H1 (cell line): ENCODE measurements around the gene CIB4. TPM values are rescaled to one million over a fixed set of nuclear protein-coding genes. Genes with fewer than 3 reads are reported as not detected.

Source experiments
- CTCF ChIA-PET: fragments of 300-600 bp; sonication (Branson Sonifier 250); formaldehyde crosslinking; loops from one replicate; lab custom pipeline; 2021; ENCODE audit not compliant: partially characterized antibody; lab: Charles Lee
- POLR2A ChIA-PET: fragments of 300-600 bp; sonication (Branson Sonifier 250); formaldehyde crosslinking; loops from one replicate; lab custom pipeline; 2021; ENCODE audit warnings: inconsistent platforms; ENCODE audit not compliant: partially characterized antibody; lab: Charles Lee
- DNase-seq, 2 experiments: peaks; one replicate each; pipeline versions ENCODE4 v3.0.0 to v3.0.0-alpha.2; 2010 to 2022; ENCODE audit warnings: low spot score in 2 of 2, low read depth in 1 of 2, mixed read lengths in 1 of 2
- FAIRE-seq: peaks from 2 replicates; lab custom pipeline; 2011; peaks lifted over from hg19 to GRCh38; lab: Jason Lieb, UNC
- H2AFZ ChIP-seq: 2 replicates; pipeline ENCODE4 v1.8.1; 2012; ENCODE audit warnings: low read length, inconsistent platforms
- H2AK5ac ChIP-seq: 2 replicates; pipeline ENCODE4 v1.6.1; 2013; ENCODE audit warnings: low read depth, low read length
- H2BK120ac ChIP-seq: replicated peaks from 2 replicates; pipeline ENCODE3; 2013; ENCODE audit warnings: low read depth, low read length, inconsistent platforms
- H2BK12ac ChIP-seq: 2 replicates; pipeline ENCODE4 v1.6.1; 2013; ENCODE audit warnings: low read depth, low read length
- H2BK15ac ChIP-seq: 2 replicates; pipeline ENCODE4 v1.6.1; 2013; ENCODE audit warnings: low read length
- H2BK20ac ChIP-seq: 2 replicates; pipeline ENCODE4 v1.6.1; 2013; ENCODE audit warnings: low read length
- H2BK5ac ChIP-seq: 2 replicates; pipeline ENCODE4 v1.6.1; 2013; ENCODE audit warnings: low read depth, low read length
- H3K14ac ChIP-seq: 2 replicates; pipeline ENCODE4 v1.6.1; 2013; ENCODE audit warnings: inconsistent platforms; ENCODE audit not compliant: insufficient read length
- H3K18ac ChIP-seq: 2 replicates; pipeline ENCODE4 v1.6.1; 2013; ENCODE audit warnings: low read length; ENCODE audit errors: extremely low read depth
- H3K23ac ChIP-seq: 2 replicates; pipeline ENCODE4 v1.6.1; 2013; ENCODE audit warnings: inconsistent platforms; ENCODE audit not compliant: insufficient read length
- H3K23me2 ChIP-seq: 2 replicates; pipeline ENCODE4 v1.6.1; 2013; ENCODE audit warnings: low read depth, low read length
- H3K27ac ChIP-seq: 2 replicates; pipeline ENCODE4 v1.6.1; 2011; ENCODE audit warnings: low read depth, low read length, inconsistent platforms
- H3K27me3 ChIP-seq, 4 experiments: replicated peaks in 1 of 4; 1 replicate in 1 of 4; 2 replicates in 3 of 4; pipeline versions ENCODE4 v1.6.1 to v1.8.1; 2011 to 2013; ENCODE audit warnings: low read length in 3 of 4, mild to moderate bottlenecking in 3 of 4, inconsistent platforms in 2 of 4, mixed read lengths in 2 of 4, moderate library complexity in 1 of 4; ENCODE audit not compliant: control insufficient read depth in 3 of 4, insufficient read depth in 3 of 4; ENCODE audit errors: extremely low read depth in 1 of 4
- H3K36me3 ChIP-seq, 4 experiments: 2 replicates each; pipeline versions ENCODE4 v1.6.1 to v1.8.1; 2011 to 2013; ENCODE audit warnings: mild to moderate bottlenecking in 4 of 4, low read length in 3 of 4, moderate library complexity in 2 of 4, control low read depth in 1 of 4, inconsistent platforms in 1 of 4; ENCODE audit not compliant: insufficient read depth in 4 of 4, control insufficient read depth in 2 of 4
- H3K4ac ChIP-seq: replicated peaks from 2 replicates; pipeline ENCODE3; 2013; ENCODE audit warnings: low read length, low read depth, mixed read lengths, inconsistent platforms; ENCODE audit not compliant: insufficient read length
- H3K4me1 ChIP-seq, 4 experiments: replicated peaks in 1 of 4; 1 replicate in 1 of 4; 2 replicates in 3 of 4; pipeline versions ENCODE4 v1.6.1 to v1.8.1; 2011 to 2013; ENCODE audit warnings: low read length in 3 of 4, inconsistent platforms in 2 of 4, mixed read lengths in 1 of 4; ENCODE audit not compliant: insufficient read depth in 4 of 4, control insufficient read depth in 3 of 4
- H3K4me2 ChIP-seq, 2 experiments: 2 replicates each; pipeline versions ENCODE4 v1.6.1 to v1.8.1; 2011 to 2013; ENCODE audit warnings: low read depth in 2 of 2, low read length in 2 of 2, control low read depth in 1 of 2, inconsistent platforms in 1 of 2, mild to moderate bottlenecking in 1 of 2; ENCODE audit not compliant: insufficient read depth in 1 of 2
- H3K4me3 ChIP-seq, 4 experiments: fragments of 200-600, 300-600 bp in 1 of 4; sonication (generic), shearing (Covaris generic), sonication (Bioruptor Twin) in 1 of 4; 2 replicates each; pipeline versions ENCODE4 v1.5.1 to v1.8.1; 2011 to 2016; ENCODE audit warnings: low read length in 4 of 4, low read depth in 3 of 4, control low read depth in 2 of 4, inconsistent platforms in 2 of 4, mild to moderate bottlenecking in 2 of 4, mixed read lengths in 1 of 4, moderate library complexity in 1 of 4; ENCODE audit not compliant: insufficient read depth in 2 of 4; ENCODE audit errors: extremely low read depth in 1 of 4
- H3K56ac ChIP-seq: replicated peaks from 2 replicates; pipeline ENCODE3; 2013; ENCODE audit warnings: low read depth, mild to moderate bottlenecking, mixed read lengths, low read length, inconsistent platforms; ENCODE audit not compliant: insufficient read length
- H3K79me1 ChIP-seq: 2 replicates; pipeline ENCODE4 v1.6.1; 2013; ENCODE audit warnings: low read depth, low read length, control low read depth
- H3K79me2 ChIP-seq, 2 experiments: 2 replicates each; pipeline versions ENCODE4 v1.6.1 to v1.8.1; 2012 to 2013; ENCODE audit warnings: low read length in 2 of 2, mild to moderate bottlenecking in 2 of 2, inconsistent platforms in 1 of 2; ENCODE audit not compliant: insufficient read depth in 2 of 2, control insufficient read depth in 1 of 2
- H3K9ac ChIP-seq, 4 experiments: replicated peaks in 1 of 4; 1 replicate in 1 of 4; 2 replicates in 3 of 4; pipeline versions ENCODE4 v1.6.1 to v1.8.1; 2011 to 2013; ENCODE audit warnings: low read depth in 3 of 4, low read length in 3 of 4, control low read depth in 2 of 4, mild to moderate bottlenecking in 2 of 4, moderate library complexity in 2 of 4, inconsistent platforms in 1 of 4; ENCODE audit errors: extremely low read depth in 1 of 4
- H3K9me3 ChIP-seq, 2 experiments: 2 replicates each; pipeline versions ENCODE4 v1.6.1 to v1.8.1; 2012 to 2013; ENCODE audit warnings: mild to moderate bottlenecking in 2 of 2, moderate library complexity in 2 of 2, control low read depth in 1 of 2, inconsistent platforms in 1 of 2, low read depth in 1 of 2, low read length in 1 of 2, mixed read lengths in 1 of 2; ENCODE audit not compliant: insufficient read depth in 2 of 2
- H4K20me1 ChIP-seq, 2 experiments: replicated peaks in 1 of 2; 2 replicates each; pipeline versions ENCODE3 to v1.8.1; 2011 to 2013; ENCODE audit warnings: inconsistent platforms in 2 of 2, low read length in 2 of 2, mild to moderate bottlenecking in 1 of 2; ENCODE audit not compliant: insufficient read depth in 2 of 2, control insufficient read depth in 1 of 2
- H4K5ac ChIP-seq: 2 replicates; pipeline ENCODE4 v1.6.1; 2013; ENCODE audit warnings: low read length, low read depth, mixed read lengths, inconsistent platforms; ENCODE audit not compliant: insufficient read length
- H4K8ac ChIP-seq: 2 replicates; pipeline ENCODE4 v1.8.0; 2013; ENCODE audit warnings: mild to moderate bottlenecking, moderate library complexity, low read length, inconsistent platforms; ENCODE audit not compliant: insufficient read depth; ENCODE audit errors: extremely low read depth
- H4K91ac ChIP-seq: replicated peaks from 2 replicates; pipeline ENCODE3; 2013; ENCODE audit warnings: low read length, mixed read lengths, inconsistent platforms; ENCODE audit not compliant: insufficient read length
- BCL11A ChIP-seq, 2 experiments: IDR thresholded peaks; one replicate each; pipeline ENCODE4 v1.6.1; 2011; ENCODE audit warnings: low read depth in 2 of 2, low read length in 2 of 2, mild to moderate bottlenecking in 2 of 2
- CREB1 ChIP-seq: IDR thresholded peaks from 2 replicates; pipeline ENCODE4 v1.6.1; 2012; ENCODE audit warnings: inconsistent platforms
- GTF2F1 ChIP-seq: IDR thresholded peaks from 2 replicates; pipeline ENCODE4 v1.6.1; 2012; ENCODE audit warnings: low read depth, low read length, improper control_type of control experiment, borderline replicate concordance
- KDM1A ChIP-seq: fragments of 200-600, 300-600 bp; sonication (generic); IDR thresholded peaks from 2 replicates; pipeline ENCODE4 v1.7.1; 2016; ENCODE audit warnings: mild to moderate bottlenecking, low read length, borderline replicate concordance
- PHF8 ChIP-seq: fragments of 200-600 bp; sonication (generic); conservative IDR thresholded peaks from 2 replicates; pipeline ENCODE4 v1.7.1; 2012; ENCODE audit warnings: low read depth, mild to moderate bottlenecking, inconsistent platforms, low read length, moderate library complexity
- SAP30 ChIP-seq: fragments of 300-600 bp; sonication (generic); IDR thresholded peaks from 2 replicates; pipeline ENCODE4 v1.7.1; 2012; ENCODE audit warnings: low read length, moderate library complexity, mild to moderate bottlenecking, inconsistent platforms; ENCODE audit not compliant: insufficient read depth, insufficient replicate concordance
- SIX5 ChIP-seq: IDR thresholded peaks from 2 replicates; pipeline ENCODE4 v1.6.1; 2011; ENCODE audit warnings: mild to moderate bottlenecking, low read depth, low read length
- SP4 ChIP-seq: IDR thresholded peaks from 2 replicates; pipeline ENCODE4 v1.6.1; 2012; ENCODE audit warnings: low read length, inconsistent platforms
- TCF12 ChIP-seq: IDR thresholded peaks from 2 replicates; pipeline ENCODE4 v1.6.1; 2011; ENCODE audit warnings: low read depth, mild to moderate bottlenecking, low read length
- WGBS, 2 experiments: shearing (Covaris generic) in 1 of 2; methylation state at CpG; one replicate each; pipeline versions ENCODE4 v1.1.6 to v1.1.7; 2013 to 2015; ENCODE audit warnings: low lambda C conversion rate in 2 of 2, mixed read lengths in 2 of 2, inconsistent platforms in 1 of 2, low coverage in 1 of 2, missing lambda C conversion rate in 1 of 2; ENCODE audit not compliant: insufficient replicate concordance in 2 of 2, insufficient coverage in 1 of 2, insufficient read length in 1 of 2; ENCODE audit errors: extremely low coverage in 1 of 2, missing lambda C conversion rate in 1 of 2; 5-methylcytosine and 5-hydroxymethylcytosine counted together
- polyA plus RNA-seq, 7 experiments: library from polyadenylated mRNA; depleted of rRNA in 3 of 7; stranded (reverse) in 5 of 7; unstranded in 2 of 7; fragments of >200 nt in 5 of 7; fragments of 200-250 nt in 2 of 7; gene quantifications; 1 replicate in 5 of 7; 2 replicates in 1 of 7; 4 replicates in 1 of 7; pipeline versions ENCODE4 v1.2.1 to v1.2.3, GENCODE V29; 2011 to 2013; ENCODE audit warnings: missing spikeins in 2 of 7, mixed read lengths in 2 of 7
- total RNA-seq: library from RNA; stranded (reverse); fragmentation: NEBNext Ultra II Directional; extraction: Animal tissue kit (Norgen Biotek cat#: 25700); gene quantifications from 2 replicates; pipeline ENCODE4 v1.2.1, GENCODE V29; 2021
- TF ChIP-seq, protein P1 (sequence below), 3 experiments: IDR thresholded peaks; 1 replicate in 2 of 3; 2 replicates in 1 of 3; pipeline versions ENCODE4 v1.5.1 to v1.6.1; 2011; ENCODE audit warnings: low read length in 3 of 3, mild to moderate bottlenecking in 3 of 3, inconsistent platforms in 2 of 3, low read depth in 1 of 3, moderate library complexity in 1 of 3; ENCODE audit not compliant: insufficient read depth in 1 of 3; ENCODE audit errors: control extremely low read depth in 1 of 3

The CIB4 gene
- total and polyA plus RNA-seq, 2 of the 8 experiments (the other 6 are each of a cell fraction or from before 2014, with no cell fraction given): not detected

DNA sequence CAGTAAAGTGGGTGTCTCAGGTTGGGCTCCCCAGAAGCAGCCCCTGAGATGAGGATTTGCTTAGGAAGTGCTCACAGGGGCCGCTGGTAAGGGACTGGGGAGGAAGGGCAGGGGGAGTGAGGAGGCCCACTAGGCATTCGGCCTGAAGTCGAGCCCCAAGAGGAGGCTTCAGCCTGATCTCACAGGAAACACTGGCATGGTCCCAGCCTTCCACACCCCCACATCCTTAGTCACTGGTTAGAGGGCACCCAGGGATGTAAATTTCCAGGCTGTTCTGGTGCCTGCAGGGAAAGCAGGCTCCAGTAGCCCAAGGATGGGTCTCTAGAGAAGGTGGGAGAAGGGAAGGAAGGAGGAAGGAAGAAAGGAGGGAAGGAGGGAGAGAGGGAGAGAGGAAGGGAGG lies 29.0 kb upstream of the CIB4 start:
- H3K9me3 ChIP-seq: 0 out of 4 replicates have a peak, but pooled peaks cover 0 to 3% of the 10 kb centered on the region in 2 experiments
- H3K27ac ChIP-seq: no peak overlapping the region
- WGBS, 2 experiments: 71% methylated on average over 3 of the region's 3 CpGs; no CpG with 5 or more reads in 1 of the 2 experiments

More for the DNA sequence above, 29.0 kb upstream of the CIB4 start:
- Histone ChIP-seq H3K9ac (no peak overlapping the region), H3K23me2 (no peaks in the 10 kb centered on the region), H4K5ac (no peak overlapping the region), H2AFZ (peak overlapping the region; percentile 62; the same call in 1 of the 2 replicates), H3K4me3 (no peak overlapping the region), H4K91ac (no peak overlapping the region), H3K36me3 (no peaks in the 10 kb centered on the region), H3K4me1 (no peaks in the 10 kb centered on the region; a peak in 1 of 7 replicates), H2BK12ac (no peak overlapping the region; the same call in 1 of the 2 replicates), H3K23ac (no peak overlapping the region), H3K79me1 (no peaks in the 10 kb centered on the region), H3K56ac (no peak overlapping the region), H2BK5ac (no peak overlapping the region), H2BK15ac (no peak overlapping the region), H3K79me2 (no peaks in the 10 kb centered on the region), H3K4me2 (no peak overlapping the region), H4K8ac (no peak overlapping the region), H3K18ac (no peak overlapping the region), H4K20me1 (no peaks in the 10 kb centered on the region), H2AK5ac (no peak overlapping the region), H2BK120ac (no peak overlapping the region), H3K14ac (no peak overlapping the region), H3K4ac (no peak overlapping the region), H3K27me3 (no peaks in the 10 kb centered on the region; a peak in 1 of 7 replicates), H2BK20ac (no peak overlapping the region)
- TF ChIP-seq CREB1 (no peak), SIX5 (no peak), BCL11A (IDR thresholded peaks at IDR 0.05; ENCODE audit: low read depth in 2 of 2, low read length in 2 of 2) (no peak), KDM1A (no peak), GTF2F1 (no peak), TCF12 (no peak), SP4 (no peak), PHF8 (no peak), SAP30 (no peak)
- TF ChIP-seq, protein P1, sequence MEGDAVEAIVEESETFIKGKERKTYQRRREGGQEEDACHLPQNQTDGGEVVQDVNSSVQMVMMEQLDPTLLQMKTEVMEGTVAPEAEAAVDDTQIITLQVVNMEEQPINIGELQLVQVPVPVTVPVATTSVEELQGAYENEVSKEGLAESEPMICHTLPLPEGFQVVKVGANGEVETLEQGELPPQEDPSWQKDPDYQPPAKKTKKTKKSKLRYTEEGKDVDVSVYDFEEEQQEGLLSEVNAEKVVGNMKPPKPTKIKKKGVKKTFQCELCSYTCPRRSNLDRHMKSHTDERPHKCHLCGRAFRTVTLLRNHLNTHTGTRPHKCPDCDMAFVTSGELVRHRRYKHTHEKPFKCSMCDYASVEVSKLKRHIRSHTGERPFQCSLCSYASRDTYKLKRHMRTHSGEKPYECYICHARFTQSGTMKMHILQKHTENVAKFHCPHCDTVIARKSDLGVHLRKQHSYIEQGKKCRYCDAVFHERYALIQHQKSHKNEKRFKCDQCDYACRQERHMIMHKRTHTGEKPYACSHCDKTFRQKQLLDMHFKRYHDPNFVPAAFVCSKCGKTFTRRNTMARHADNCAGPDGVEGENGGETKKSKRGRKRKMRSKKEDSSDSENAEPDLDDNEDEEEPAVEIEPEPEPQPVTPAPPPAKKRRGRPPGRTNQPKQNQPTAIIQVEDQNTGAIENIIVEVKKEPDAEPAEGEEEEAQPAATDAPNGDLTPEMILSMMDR (IDR thresholded peaks at IDR 0.05; ENCODE audit: control extremely low read depth in 1 of 3, insufficient read depth in 1 of 3, low read depth in 1 of 3, low read length in 3 of 3): no peak
- CTCF ChIA-PET: interaction anchor here (1.7 kb wide), 1 partner anchor 92 kb away, joined by 3 read pairs; no protein-coding TSS in a partner anchor
- DNase-seq: no peak
- no peak for FAIRE-seq
- POLR2A ChIA-PET: interaction anchor here (0.6 kb wide), 1 partner anchor 270 kb away, joined by 4 read pairs; no protein-coding TSS in a partner anchor
